T-helper 2 cell treated with Interferon-gamma antibody and Interleukin-4, amounts not matched to agents 5 μg/mL and 100 μg/mL, for 36 hours (primary cell): ENCODE results near the gene C1QTNF2.
A peak's percentile ranks its signal among the peaks of the same experiment; 100 is the strongest.

Experiments
- DNase-seq: peaks from one replicate; pipeline ENCODE4 v3.0.0; 2021; ENCODE audit warnings: low spot score
- H3K27ac Mint-ChIP-seq: one replicate; pipeline ENCODE4 v1.8.0; 2021; ENCODE audit warnings: mild to moderate bottlenecking, mixed read lengths
- H3K27me3 Mint-ChIP-seq: one replicate; pipeline ENCODE4 v1.8.0; 2021; ENCODE audit warnings: low read depth, mixed read lengths
- H3K36me3 Mint-ChIP-seq: one replicate; pipeline ENCODE4 v1.8.0; 2021; ENCODE audit warnings: low read depth, mixed read lengths
- H3K4me1 Mint-ChIP-seq: one replicate; pipeline ENCODE4 v1.8.0; 2021; ENCODE audit warnings: low read depth, mixed read lengths
- H3K4me3 Mint-ChIP-seq: one replicate; pipeline ENCODE4 v1.8.0; 2022; ENCODE audit warnings: mild to moderate bottlenecking, moderate library complexity, mixed read lengths
- H3K9me3 Mint-ChIP-seq: one replicate; pipeline ENCODE4 v1.8.0; 2021; ENCODE audit warnings: mixed read lengths

The C1QTNF2 gene

GRCh38 chr5:160382346-160382745 lies 11.9 kb upstream of the C1QTNF2 start:
- H3K9me3 Mint-ChIP-seq: peaks cover under 1% of the 10 kb centered on the region
- no peak for DNase-seq
- peaks cover 1% of the 10 kb centered on the region for H3K4me1 Mint-ChIP-seq
- peaks cover 27% of the 10 kb centered on the region for H3K27me3 Mint-ChIP-seq
- H3K4me3 Mint-ChIP-seq: no peak overlapping the region
- H3K36me3 Mint-ChIP-seq: no peaks in the 10 kb centered on the region
- H3K27ac Mint-ChIP-seq: no peak overlapping the region

GRCh38 chr5:160380041-160380440 lies 9.6 kb upstream of the C1QTNF2 start:
- H3K9me3 Mint-ChIP-seq: no peaks in the 10 kb centered on the region
- H3K4me3 Mint-ChIP-seq: no peak overlapping the region
- no peak overlapping the region for H3K27ac Mint-ChIP-seq
- H3K36me3 Mint-ChIP-seq: no peaks in the 10 kb centered on the region
- H3K4me1 Mint-ChIP-seq: peaks cover 1% of the 10 kb centered on the region
- peaks cover 34% of the 10 kb centered on the region for H3K27me3 Mint-ChIP-seq
- no peak for DNase-seq

DNA sequence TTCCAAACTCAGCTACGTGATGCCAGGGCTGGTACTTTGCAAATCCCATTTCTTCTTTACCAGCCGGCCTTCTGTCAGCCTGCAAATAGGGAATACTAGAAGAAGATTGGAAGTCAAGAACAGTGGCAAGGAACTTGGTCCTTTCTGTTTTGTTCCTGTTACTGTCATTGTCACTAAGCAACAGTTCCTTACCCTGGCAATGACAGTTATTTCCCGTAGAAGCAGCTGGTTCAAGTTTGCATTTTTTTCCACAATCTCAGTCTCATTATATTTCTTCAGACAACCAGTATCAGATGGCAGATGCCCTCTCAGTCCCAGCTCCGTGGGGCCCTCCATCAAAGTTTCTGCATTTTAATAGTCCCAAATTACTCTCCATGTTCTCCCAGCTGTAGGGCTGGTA lies 9.1 kb upstream of the C1QTNF2 start:
- H3K27me3 Mint-ChIP-seq: peaks cover 39% of the 10 kb centered on the region
- no peak for DNase-seq
- H3K36me3 Mint-ChIP-seq: no peaks in the 10 kb centered on the region
- H3K9me3 Mint-ChIP-seq: no peaks in the 10 kb centered on the region
- no peak overlapping the region for H3K4me3 Mint-ChIP-seq
- H3K4me1 Mint-ChIP-seq: peaks cover 1% of the 10 kb centered on the region
- H3K27ac Mint-ChIP-seq: no peak overlapping the region

DNA sequence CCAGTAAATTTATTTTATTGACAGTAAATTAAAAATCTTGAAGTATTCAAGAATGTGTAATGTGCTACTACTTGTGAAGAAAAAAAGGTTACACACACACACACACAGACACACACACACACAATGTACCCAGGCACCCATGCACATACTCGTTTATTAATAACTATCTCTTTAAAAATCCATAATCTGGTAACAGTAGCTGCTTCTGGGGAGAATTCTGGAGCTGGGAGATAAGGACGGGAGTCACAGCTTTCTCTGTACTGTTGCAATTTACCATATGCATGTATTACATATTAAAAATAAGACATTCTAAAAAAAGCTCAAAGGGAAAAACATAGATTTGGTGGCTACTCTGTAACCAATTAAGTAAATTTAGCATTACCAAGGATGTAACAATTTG lies 7.9 kb upstream of the C1QTNF2 start:
- Mint-ChIP-seq H3K36me3 (no peaks in the 10 kb centered on the region), H3K4me3 (no peak overlapping the region), H3K27ac (no peak overlapping the region), H3K27me3 (peaks cover 48% of the 10 kb centered on the region), H3K9me3 (no peaks in the 10 kb centered on the region), H3K4me1 (peaks cover 1% of the 10 kb centered on the region)
- no peak for DNase-seq

GRCh38 chr5:160377651-160378050 lies 7.2 kb upstream of the C1QTNF2 start:
- Mint-ChIP-seq H3K4me3 (no peak overlapping the region), H3K9me3 (no peaks in the 10 kb centered on the region), H3K27ac (no peak overlapping the region), H3K4me1 (no peaks in the 10 kb centered on the region), H3K36me3 (no peaks in the 10 kb centered on the region), H3K27me3 (peaks cover 51% of the 10 kb centered on the region)
- DNase-seq: no peak

DNA sequence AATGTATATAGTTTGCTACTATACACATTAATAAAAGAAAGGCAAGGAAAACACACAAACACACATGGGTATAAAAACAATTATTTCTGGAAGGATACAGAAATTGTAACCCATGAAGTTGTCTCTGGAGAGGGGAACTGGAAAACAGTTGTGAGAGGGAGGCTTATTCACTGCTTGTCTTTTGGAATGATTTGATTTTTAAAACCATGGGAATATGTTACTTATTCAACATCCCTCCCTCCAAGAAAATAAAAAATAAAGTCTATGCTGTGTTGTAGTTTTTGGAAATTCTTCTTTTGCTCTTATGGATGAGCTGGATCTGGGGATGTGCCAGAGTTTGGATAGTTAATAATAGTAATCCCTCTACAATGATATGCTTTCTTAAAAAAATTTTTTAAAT lies 6.0 kb upstream of the C1QTNF2 start:
- Mint-ChIP-seq H3K36me3 (no peaks in the 10 kb centered on the region), H3K4me1 (no peaks in the 10 kb centered on the region), H3K4me3 (no peak overlapping the region), H3K27me3 (peaks cover 55% of the 10 kb centered on the region), H3K27ac (no peak overlapping the region), H3K9me3 (no peaks in the 10 kb centered on the region)
- no peak for DNase-seq

GRCh38 chr5:160375701-160376100 lies 5.3 kb upstream of the C1QTNF2 start:
- Mint-ChIP-seq H3K4me1 (peaks cover 3% of the 10 kb centered on the region), H3K27me3 (peaks cover 58% of the 10 kb centered on the region), H3K27ac (no peak overlapping the region), H3K36me3 (no peaks in the 10 kb centered on the region), H3K4me3 (no peak overlapping the region), H3K9me3 (no peaks in the 10 kb centered on the region)
- no peak for DNase-seq

GRCh38 chr5:160375166-160375565 lies 4.7 kb upstream of the C1QTNF2 start:
- Mint-ChIP-seq H3K9me3 (no peaks in the 10 kb centered on the region), H3K27me3 (peaks cover 59% of the 10 kb centered on the region), H3K27ac (no peak overlapping the region), H3K4me1 (peaks cover 3% of the 10 kb centered on the region), H3K36me3 (no peaks in the 10 kb centered on the region), H3K4me3 (no peak overlapping the region)
- no peak for DNase-seq

DNA sequence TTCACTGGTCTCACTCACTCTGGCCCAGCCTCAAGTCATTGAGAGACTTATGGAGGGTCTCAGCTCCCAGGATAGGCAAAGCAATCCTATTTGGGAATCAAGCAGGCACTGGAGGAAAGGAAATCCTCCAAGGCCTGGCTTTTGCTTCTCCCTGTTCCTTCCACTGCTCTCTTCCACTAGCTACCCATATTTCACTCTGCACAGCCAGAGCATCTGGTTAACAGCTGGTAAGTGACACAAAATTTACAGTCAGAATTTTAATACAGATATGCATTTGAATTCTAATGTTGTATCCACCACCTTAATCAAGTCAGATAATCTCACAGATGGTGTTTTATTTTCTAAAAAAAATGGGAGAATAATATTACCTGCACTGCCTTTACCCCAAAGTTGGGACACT lies 868 bp upstream of the C1QTNF2 start:
- peak overlapping the region; percentile 41 for H3K4me3 Mint-ChIP-seq
- no peaks in the 10 kb centered on the region for H3K9me3 Mint-ChIP-seq
- DNase-seq: no peak
- peaks cover 71% of the 10 kb centered on the region for H3K27me3 Mint-ChIP-seq
- no peak overlapping the region for H3K27ac Mint-ChIP-seq
- H3K4me1 Mint-ChIP-seq: peaks cover 3% of the 10 kb centered on the region
- H3K36me3 Mint-ChIP-seq: no peaks in the 10 kb centered on the region

GRCh38 chr5:160370713-160371034 lies 248 bp upstream of the C1QTNF2 start:
- H3K4me3 Mint-ChIP-seq: peak overlapping the region; percentile 41
- no peak overlapping the region for H3K27ac Mint-ChIP-seq
- no peaks in the 10 kb centered on the region for H3K9me3 Mint-ChIP-seq
- H3K36me3 Mint-ChIP-seq: no peaks in the 10 kb centered on the region
- DNase-seq: no peak
- H3K4me1 Mint-ChIP-seq: peaks cover 3% of the 10 kb centered on the region
- peaks cover 70% of the 10 kb centered on the region for H3K27me3 Mint-ChIP-seq

GRCh38 chr5:160367885-160368284 lies 2.5 kb downstream of the C1QTNF2 start:
- Mint-ChIP-seq H3K36me3 (no peaks in the 10 kb centered on the region), H3K4me3 (no peak overlapping the region), H3K4me1 (peaks cover 3% of the 10 kb centered on the region), H3K27me3 (peaks cover 50% of the 10 kb centered on the region), H3K9me3 (no peaks in the 10 kb centered on the region), H3K27ac (no peak overlapping the region)
- DNase-seq: no peak

DNA sequence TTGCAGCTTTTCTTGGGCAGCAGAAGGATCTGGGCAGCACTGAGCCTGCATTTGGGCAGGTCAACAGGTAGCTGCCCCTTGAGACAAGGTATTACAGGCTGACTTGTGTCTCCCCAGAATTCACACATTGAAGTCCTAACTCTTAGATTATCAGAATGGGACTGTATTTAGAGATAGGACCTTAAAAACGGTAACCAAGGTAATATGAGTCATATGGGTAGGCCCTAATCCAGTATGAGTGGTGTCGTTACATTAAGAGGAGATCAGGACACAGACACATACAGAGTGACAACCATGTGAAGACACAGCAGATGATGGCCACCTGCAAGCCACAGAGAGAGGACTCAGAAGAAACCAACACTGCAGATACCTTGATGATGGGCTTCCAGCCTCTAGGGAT lies 3.2 kb downstream of the C1QTNF2 start:
- peaks cover 44% of the 10 kb centered on the region for H3K27me3 Mint-ChIP-seq
- H3K36me3 Mint-ChIP-seq: no peaks in the 10 kb centered on the region
- no peak overlapping the region for H3K27ac Mint-ChIP-seq
- no peak overlapping the region for H3K4me3 Mint-ChIP-seq
- no peaks in the 10 kb centered on the region for H3K9me3 Mint-ChIP-seq
- DNase-seq: no peak
- peaks cover 3% of the 10 kb centered on the region for H3K4me1 Mint-ChIP-seq

GRCh38 chr5:160366230-160366629 lies 4.2 kb downstream of the C1QTNF2 start:
- Mint-ChIP-seq H3K4me3 (no peak overlapping the region), H3K27me3 (peaks cover 33% of the 10 kb centered on the region), H3K9me3 (no peaks in the 10 kb centered on the region), H3K27ac (no peak overlapping the region), H3K36me3 (no peaks in the 10 kb centered on the region), H3K4me1 (peaks cover 3% of the 10 kb centered on the region)
- DNase-seq: no peak

- Mint-ChIP-seq H3K27ac (no peak overlapping the region), H3K27me3 (peaks cover 17% of the 10 kb centered on the region), H3K4me1 (no peaks in the 10 kb centered on the region), H3K36me3 (no peaks in the 10 kb centered on the region), H3K9me3 (no peaks in the 10 kb centered on the region), H3K4me3 (no peak overlapping the region)
- no peak for DNase-seq
These were observed 6.6 kb downstream of the C1QTNF2 start for GRCh38 chr5:160363660-160364395.

DNA sequence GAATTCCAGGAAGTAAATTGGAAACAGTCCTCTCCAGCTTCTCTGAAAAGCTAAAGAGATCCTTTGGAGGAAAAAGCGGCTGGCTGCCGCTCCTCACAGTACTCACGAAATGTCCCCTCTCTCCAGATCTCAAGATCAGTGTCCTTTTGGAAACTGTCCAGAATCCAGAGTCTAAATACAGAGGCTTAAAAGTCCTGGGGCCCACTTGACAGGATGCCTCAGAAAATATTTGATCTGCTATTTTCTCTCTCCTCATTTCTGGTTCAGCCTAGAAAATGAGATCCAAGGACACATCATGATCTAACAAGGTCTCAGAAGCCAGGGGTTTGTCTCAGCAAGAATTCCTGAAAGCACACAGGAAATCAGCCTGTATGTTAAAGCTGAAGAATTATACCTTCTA lies 7.2 kb downstream of the C1QTNF2 start:
- Mint-ChIP-seq H3K4me3 (no peak overlapping the region), H3K27ac (no peak overlapping the region), H3K27me3 (peaks cover 12% of the 10 kb centered on the region), H3K4me1 (no peaks in the 10 kb centered on the region), H3K36me3 (no peaks in the 10 kb centered on the region), H3K9me3 (no peaks in the 10 kb centered on the region)
- DNase-seq: no peak
